ELF-1 (cell line): ENCODE data around the gene SLIT1.

Experiments used
- DNase-seq: peaks from one replicate; pipeline ENCODE4 v3.0.0-alpha.2; 2016; ENCODE audit warnings: low read depth, low spot score

Gene SLIT1

GRCh38 chr10:97140049-97140846 lies 45.5 kb downstream of the SLIT1 start:
- DNase-seq, result peak; percentile 34

DNA sequence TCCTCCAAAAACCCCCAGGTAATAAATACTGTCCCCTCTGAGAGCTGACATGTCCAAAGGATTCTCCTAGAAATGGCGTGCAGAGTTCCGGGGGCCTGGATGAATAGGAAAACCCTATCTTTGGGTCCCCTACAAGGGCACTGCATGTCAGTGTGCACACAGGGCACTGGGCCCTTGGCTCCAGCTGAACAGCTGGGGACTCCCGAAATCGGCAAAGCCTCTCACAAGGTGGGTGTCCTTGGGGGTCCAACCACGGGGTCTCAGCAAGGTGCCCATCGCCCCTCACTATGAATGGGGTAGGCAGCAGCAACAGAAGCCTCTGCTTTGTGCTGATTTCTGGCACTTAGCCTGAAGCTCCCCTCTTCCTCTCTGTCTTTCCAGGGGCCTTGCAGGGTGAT lies 46.1 kb downstream of the SLIT1 start:
- DNase-seq, result no peak

GRCh38 chr10:97138846-97139245 lies 46.9 kb downstream of the SLIT1 start:
- no peak for DNase-seq

DNA sequence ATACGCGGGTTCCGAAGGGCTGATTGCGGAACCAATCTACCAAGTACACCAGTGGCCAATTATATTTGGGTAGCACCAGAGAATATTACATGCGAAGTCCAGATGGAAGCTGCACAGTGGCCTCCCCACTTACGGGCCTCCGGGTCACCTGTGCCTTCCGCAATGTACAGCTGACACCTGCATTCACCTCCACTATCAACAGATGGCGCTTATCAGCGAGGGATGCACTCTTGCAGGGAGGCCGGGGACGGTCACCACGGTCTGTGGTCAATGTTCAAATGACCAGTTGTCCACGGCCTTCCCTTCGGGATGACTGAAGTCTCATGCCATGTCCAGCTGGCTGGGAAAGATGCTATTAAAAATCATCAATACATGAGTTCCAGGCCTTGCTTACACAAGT lies 47.6 kb downstream of the SLIT1 start:
- DNase-seq, result peak; percentile 27

GRCh38 chr10:97136756-97137155 lies 49.0 kb downstream of the SLIT1 start:
- DNase-seq, result no peak

DNA sequence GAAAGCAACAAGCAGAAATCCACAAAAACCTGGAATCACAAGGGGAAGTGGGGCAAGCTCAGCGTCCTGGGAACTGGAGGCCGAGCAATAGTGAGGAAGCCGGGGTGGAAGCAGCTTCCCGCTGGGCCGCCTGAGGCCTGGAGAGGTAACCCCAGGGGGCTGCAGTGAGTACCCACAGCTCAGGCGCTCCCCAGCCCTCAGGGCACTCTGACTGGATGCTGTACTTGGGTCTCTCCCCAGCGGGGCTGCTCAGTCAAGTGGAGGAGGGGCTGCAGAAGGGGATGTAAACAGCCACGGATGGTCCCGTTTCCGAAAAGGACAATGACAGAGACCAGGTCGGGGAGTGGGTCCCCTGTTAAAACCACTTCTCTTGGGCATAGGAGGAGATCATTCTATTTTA lies 50.3 kb downstream of the SLIT1 start:
- DNase-seq, result peak; percentile 36

GRCh38 chr10:97134983-97135382 lies 50.8 kb downstream of the SLIT1 start:
- no peak for DNase-seq

- peak; percentile 19 for DNase-seq
These were observed 51.6 kb downstream of the SLIT1 start for GRCh38 chr10:97134110-97134509.

- DNase-seq, result no peak
These were observed 53.5 kb downstream of the SLIT1 start for GRCh38 chr10:97132273-97132672.

GRCh38 chr10:97131666-97132065 lies 54.1 kb downstream of the SLIT1 start:
- DNase-seq, result no peak

GRCh38 chr10:97131181-97131628 lies 54.6 kb downstream of the SLIT1 start:
- no peak for DNase-seq

GRCh38 chr10:97129666-97130065 lies 56.1 kb downstream of the SLIT1 start:
- DNase-seq, result no peak

- no peak for DNase-seq
These were observed 57.1 kb downstream of the SLIT1 start for GRCh38 chr10:97128516-97129154.

- DNase-seq, result no peak
These were observed 57.7 kb downstream of the SLIT1 start for GRCh38 chr10:97128039-97128492.

DNA sequence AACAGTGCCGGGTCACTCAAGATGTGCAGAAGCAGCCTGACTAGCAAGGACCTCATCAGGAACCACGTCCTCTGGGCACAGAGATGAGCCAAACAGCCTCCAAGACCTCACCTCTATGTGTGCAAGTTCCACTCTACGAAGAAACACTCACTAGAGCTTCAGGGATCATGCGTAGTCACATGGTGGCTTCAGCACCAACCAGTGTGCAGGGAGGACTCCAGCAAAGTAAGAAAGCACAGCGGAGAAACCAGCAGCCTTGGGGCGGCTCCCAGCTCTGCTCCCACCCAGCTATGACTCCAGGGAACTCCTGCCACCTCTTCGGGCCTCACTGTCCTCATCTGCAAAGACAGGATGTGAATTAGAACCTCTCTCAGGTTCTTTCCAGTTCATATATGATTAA lies 58.2 kb downstream of the SLIT1 start:
- DNase-seq, result no peak

GRCh38 chr10:97124211-97124610 lies 61.5 kb downstream of the SLIT1 start:
- no peak for DNase-seq

DNA sequence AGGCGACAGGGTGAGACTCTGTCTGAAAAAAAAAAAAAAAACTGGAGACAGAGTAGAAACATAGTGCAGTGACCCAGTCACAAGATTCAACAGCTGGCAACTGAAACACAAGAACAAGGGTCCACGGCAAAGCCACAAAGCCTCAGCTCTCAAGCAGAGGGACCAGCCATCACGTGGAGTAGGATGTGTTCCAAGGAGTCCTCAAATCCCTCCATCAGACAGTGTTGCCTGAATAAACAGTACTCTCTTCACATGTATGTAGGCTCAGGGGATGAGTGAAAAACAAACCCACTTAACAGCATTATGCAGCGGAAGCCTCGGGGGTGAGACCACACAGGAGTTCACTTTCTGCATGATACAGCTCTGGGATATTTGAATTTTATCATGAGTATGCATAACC lies 62.0 kb downstream of the SLIT1 start:
- no peak for DNase-seq

- no peak for DNase-seq
These were observed 64.7 kb downstream of the SLIT1 start for GRCh38 chr10:97121041-97121440.

GRCh38 chr10:97120370-97120769 lies 65.4 kb downstream of the SLIT1 start:
- DNase-seq, result no peak

DNA sequence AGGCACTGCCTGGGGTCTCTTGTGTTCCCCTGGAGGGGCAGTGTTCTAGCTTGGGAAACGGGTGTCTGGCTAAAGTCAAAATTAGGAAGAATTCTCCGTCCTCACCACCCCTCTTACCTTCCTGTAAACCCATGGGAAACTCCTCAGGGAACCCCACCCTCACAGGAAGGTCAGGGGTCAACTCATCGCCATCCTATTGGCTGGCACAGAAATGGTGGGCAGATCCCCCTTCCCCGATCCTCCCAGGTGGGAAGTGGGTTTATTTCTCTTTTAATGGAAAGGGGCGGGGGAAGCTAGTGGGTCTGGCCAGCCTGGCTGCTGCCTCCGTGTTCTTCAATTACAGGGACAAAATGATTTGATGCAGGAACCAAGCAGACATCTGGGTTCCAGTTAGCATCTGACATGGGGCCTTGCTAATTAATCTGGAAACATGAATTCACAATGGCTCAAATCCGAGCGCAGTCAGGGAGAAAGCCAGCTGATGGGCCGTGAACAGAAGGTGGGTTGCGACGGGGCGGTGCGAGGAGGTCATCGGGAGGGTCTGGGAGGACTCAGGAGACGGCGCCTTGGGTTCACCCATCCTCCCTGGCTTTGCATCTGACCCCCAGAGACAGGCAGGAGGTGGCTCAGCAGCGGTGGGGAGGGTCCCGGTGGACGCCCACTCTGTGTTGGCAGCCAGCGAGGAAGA lies 66.6 kb downstream of the SLIT1 start:
- DNase-seq, result no peak

GRCh38 chr10:97117372-97117771 lies 68.4 kb downstream of the SLIT1 start:
- no peak for DNase-seq

DNA sequence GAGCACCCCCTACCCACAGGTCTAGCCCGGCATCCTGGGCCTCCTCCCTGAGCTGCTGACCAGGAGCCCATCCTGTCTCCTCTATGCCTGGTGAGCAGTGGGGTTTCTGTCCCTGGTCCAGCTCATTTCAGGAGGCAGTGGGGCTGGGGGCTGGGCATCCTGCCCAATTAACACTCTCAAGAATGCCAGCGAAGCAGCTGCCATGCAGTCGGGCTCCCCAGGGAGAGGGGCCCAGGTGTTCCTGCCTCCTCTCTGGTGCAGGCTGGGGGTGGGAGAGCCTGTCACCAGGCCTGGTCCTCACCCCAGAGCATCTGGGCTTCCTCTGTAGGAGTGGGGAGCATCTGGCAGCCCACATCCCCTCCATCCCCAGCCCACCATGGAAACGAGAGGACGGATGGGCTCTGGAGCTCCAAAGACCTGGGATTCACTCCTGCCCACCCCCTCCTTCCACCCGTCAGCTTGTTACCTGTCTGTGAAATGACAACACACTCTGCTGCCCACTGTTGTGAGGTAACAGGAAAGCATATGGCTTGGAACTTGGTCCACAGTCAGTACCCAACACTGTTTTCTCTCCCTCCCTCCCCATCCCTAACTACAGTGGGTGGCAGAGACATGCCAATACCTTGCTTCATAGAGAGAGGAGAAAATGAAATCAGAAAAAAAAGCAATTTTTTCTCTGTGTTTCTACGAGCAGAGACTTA lies 69.1 kb downstream of the SLIT1 start:
- DNase-seq, result no peak
